22Rv1 (cell line): Measurements from ENCODE around the gene HNRNPU.

Experiments used
- CTCF ChIP-seq: fragments of 450-650 bp; IDR thresholded peaks from 2 replicates; pipeline ENCODE4 v1.5.1; 2017; ENCODE audit warnings: mild to moderate bottlenecking
- ZFX ChIP-seq: fragments of 450-650 bp; IDR thresholded peaks from 2 replicates; pipeline ENCODE4 v1.6.1; 2017; ENCODE audit warnings: antibody characterized with exemption, borderline replicate concordance

GRCh38 chr1:244802556-244803239 is 61.6 kb downstream of the HNRNPU start:
- TF ChIP-seq CTCF: no peak
- TF ChIP-seq ZFX: no peak
